H1 (cell line): ENCODE measurements around the gene CELF2. TPM values are rescaled to one million over a fixed set of nuclear protein-coding genes. Genes with fewer than 3 reads are reported as not detected.

Source experiments
- ASH2L ChIP-seq: fragments of 200-600, 300-600 bp; sonication (generic); IDR thresholded peaks from one replicate; pipeline ENCODE4 v1.7.1; 2017; ENCODE audit warnings: low read length
- KDM5A ChIP-seq: fragments of 200-600 bp; IDR thresholded peaks from 2 replicates; pipeline ENCODE4 v1.7.1; 2012; ENCODE audit warnings: mild to moderate bottlenecking, low read length, inconsistent platforms, mixed read lengths
- RXRA ChIP-seq: IDR thresholded peaks from 2 replicates; pipeline ENCODE4 v1.6.1; 2011; ENCODE audit warnings: low read depth, mild to moderate bottlenecking, low read length, moderate library complexity; ENCODE audit not compliant: insufficient read depth
- SP1 ChIP-seq: IDR thresholded peaks from 2 replicates; pipeline ENCODE4 v1.6.1; 2011; ENCODE audit warnings: low read depth, low read length
- ZNF274 ChIP-seq: IDR thresholded peaks from 2 replicates; pipeline ENCODE4 v1.7.0; 2012; ENCODE audit warnings: low read length, borderline replicate concordance; ENCODE audit errors: extremely low read depth
- polyA plus RNA-seq, 7 experiments: library from polyadenylated mRNA; depleted of rRNA in 3 of 7; stranded (reverse) in 5 of 7; unstranded in 2 of 7; fragments of >200 nt in 5 of 7; fragments of 200-250 nt in 2 of 7; gene quantifications; 1 replicate in 5 of 7; 2 replicates in 1 of 7; 4 replicates in 1 of 7; pipeline versions ENCODE4 v1.2.1 to v1.2.3, GENCODE V29; 2011 to 2013; ENCODE audit warnings: missing spikeins in 2 of 7, mixed read lengths in 2 of 7
- total RNA-seq: library from RNA; stranded (reverse); fragmentation: NEBNext Ultra II Directional; extraction: Animal tissue kit (Norgen Biotek cat#: 25700); gene quantifications from 2 replicates; pipeline ENCODE4 v1.2.1, GENCODE V29; 2021
- TF ChIP-seq, protein P1 (sequence below): fragments of 300-600 bp; sonication (generic); IDR thresholded peaks from 2 replicates; pipeline ENCODE4 v1.7.1; 2012; ENCODE audit warnings: low read length, moderate library complexity, mild to moderate bottlenecking, inconsistent platforms; ENCODE audit not compliant: insufficient replicate concordance
- TF ChIP-seq, protein P2 (sequence below): IDR thresholded peaks from 2 replicates; pipeline ENCODE4 v1.6.1; 2012; ENCODE audit warnings: low read length, inconsistent platforms
- TF ChIP-seq, protein P3 (sequence below): IDR thresholded peaks from 2 replicates; pipeline ENCODE4 v1.6.1; 2012; ENCODE audit warnings: inconsistent platforms

The CELF2 gene
- total and polyA plus RNA-seq, 2 of the 8 experiments (the other 6 are each of a cell fraction or from before 2014, with no cell fraction given): 18.3 to 22.7 TPM

DNA sequence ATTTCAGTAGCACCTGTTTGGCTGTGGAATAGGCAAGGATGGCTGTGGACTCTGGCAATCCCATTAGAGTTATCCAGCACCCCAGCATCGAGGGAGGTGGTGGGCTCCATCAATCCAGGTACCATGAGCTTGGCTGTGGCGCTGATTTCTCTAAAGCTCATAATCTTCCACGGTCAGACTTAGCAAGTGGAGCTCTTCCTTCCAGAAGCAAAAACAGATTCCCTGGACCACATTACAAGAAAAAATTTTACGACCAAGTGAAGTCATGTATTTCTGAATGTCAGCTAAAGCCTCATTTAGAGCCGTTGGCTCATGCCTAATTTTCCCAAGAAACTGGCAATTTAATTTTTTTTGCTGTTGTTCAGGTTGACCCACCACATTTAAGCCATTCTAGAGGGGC is 135.1 kb downstream of the CELF2 start (continued):
- TF ChIP-seq, protein P1, sequence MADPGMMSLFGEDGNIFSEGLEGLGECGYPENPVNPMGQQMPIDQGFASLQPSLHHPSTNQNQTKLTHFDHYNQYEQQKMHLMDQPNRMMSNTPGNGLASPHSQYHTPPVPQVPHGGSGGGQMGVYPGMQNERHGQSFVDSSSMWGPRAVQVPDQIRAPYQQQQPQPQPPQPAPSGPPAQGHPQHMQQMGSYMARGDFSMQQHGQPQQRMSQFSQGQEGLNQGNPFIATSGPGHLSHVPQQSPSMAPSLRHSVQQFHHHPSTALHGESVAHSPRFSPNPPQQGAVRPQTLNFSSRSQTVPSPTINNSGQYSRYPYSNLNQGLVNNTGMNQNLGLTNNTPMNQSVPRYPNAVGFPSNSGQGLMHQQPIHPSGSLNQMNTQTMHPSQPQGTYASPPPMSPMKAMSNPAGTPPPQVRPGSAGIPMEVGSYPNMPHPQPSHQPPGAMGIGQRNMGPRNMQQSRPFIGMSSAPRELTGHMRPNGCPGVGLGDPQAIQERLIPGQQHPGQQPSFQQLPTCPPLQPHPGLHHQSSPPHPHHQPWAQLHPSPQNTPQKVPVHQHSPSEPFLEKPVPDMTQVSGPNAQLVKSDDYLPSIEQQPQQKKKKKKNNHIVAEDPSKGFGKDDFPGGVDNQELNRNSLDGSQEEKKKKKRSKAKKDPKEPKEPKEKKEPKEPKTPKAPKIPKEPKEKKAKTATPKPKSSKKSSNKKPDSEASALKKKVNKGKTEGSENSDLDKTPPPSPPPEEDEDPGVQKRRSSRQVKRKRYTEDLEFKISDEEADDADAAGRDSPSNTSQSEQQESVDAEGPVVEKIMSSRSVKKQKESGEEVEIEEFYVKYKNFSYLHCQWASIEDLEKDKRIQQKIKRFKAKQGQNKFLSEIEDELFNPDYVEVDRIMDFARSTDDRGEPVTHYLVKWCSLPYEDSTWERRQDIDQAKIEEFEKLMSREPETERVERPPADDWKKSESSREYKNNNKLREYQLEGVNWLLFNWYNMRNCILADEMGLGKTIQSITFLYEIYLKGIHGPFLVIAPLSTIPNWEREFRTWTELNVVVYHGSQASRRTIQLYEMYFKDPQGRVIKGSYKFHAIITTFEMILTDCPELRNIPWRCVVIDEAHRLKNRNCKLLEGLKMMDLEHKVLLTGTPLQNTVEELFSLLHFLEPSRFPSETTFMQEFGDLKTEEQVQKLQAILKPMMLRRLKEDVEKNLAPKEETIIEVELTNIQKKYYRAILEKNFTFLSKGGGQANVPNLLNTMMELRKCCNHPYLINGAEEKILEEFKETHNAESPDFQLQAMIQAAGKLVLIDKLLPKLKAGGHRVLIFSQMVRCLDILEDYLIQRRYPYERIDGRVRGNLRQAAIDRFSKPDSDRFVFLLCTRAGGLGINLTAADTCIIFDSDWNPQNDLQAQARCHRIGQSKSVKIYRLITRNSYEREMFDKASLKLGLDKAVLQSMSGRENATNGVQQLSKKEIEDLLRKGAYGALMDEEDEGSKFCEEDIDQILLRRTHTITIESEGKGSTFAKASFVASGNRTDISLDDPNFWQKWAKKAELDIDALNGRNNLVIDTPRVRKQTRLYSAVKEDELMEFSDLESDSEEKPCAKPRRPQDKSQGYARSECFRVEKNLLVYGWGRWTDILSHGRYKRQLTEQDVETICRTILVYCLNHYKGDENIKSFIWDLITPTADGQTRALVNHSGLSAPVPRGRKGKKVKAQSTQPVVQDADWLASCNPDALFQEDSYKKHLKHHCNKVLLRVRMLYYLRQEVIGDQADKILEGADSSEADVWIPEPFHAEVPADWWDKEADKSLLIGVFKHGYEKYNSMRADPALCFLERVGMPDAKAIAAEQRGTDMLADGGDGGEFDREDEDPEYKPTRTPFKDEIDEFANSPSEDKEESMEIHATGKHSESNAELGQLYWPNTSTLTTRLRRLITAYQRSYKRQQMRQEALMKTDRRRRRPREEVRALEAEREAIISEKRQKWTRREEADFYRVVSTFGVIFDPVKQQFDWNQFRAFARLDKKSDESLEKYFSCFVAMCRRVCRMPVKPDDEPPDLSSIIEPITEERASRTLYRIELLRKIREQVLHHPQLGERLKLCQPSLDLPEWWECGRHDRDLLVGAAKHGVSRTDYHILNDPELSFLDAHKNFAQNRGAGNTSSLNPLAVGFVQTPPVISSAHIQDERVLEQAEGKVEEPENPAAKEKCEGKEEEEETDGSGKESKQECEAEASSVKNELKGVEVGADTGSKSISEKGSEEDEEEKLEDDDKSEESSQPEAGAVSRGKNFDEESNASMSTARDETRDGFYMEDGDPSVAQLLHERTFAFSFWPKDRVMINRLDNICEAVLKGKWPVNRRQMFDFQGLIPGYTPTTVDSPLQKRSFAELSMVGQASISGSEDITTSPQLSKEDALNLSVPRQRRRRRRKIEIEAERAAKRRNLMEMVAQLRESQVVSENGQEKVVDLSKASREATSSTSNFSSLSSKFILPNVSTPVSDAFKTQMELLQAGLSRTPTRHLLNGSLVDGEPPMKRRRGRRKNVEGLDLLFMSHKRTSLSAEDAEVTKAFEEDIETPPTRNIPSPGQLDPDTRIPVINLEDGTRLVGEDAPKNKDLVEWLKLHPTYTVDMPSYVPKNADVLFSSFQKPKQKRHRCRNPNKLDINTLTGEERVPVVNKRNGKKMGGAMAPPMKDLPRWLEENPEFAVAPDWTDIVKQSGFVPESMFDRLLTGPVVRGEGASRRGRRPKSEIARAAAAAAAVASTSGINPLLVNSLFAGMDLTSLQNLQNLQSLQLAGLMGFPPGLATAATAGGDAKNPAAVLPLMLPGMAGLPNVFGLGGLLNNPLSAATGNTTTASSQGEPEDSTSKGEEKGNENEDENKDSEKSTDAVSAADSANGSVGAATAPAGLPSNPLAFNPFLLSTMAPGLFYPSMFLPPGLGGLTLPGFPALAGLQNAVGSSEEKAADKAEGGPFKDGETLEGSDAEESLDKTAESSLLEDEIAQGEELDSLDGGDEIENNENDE: no peak
- TF ChIP-seq KDM5A: no peak
- no peak for TF ChIP-seq ZNF274
- TF ChIP-seq ASH2L: no peak
- TF ChIP-seq SP1: no peak
- TF ChIP-seq, protein P2, sequence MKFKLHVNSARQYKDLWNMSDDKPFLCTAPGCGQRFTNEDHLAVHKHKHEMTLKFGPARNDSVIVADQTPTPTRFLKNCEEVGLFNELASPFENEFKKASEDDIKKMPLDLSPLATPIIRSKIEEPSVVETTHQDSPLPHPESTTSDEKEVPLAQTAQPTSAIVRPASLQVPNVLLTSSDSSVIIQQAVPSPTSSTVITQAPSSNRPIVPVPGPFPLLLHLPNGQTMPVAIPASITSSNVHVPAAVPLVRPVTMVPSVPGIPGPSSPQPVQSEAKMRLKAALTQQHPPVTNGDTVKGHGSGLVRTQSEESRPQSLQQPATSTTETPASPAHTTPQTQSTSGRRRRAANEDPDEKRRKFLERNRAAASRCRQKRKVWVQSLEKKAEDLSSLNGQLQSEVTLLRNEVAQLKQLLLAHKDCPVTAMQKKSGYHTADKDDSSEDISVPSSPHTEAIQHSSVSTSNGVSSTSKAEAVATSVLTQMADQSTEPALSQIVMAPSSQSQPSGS: no peak
- no peak for TF ChIP-seq RXRA
- TF ChIP-seq, protein P3, sequence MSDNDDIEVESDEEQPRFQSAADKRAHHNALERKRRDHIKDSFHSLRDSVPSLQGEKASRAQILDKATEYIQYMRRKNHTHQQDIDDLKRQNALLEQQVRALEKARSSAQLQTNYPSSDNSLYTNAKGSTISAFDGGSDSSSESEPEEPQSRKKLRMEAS: no peak
